Peyer's patch (tissue), 4 donors: ENCODE results near the gene PTOV1. TPM values are rescaled to one million over a fixed set of nuclear protein-coding genes. Genes with fewer than 3 reads are reported as not detected.

Experiments used
- DNase-seq, 3 donors: peaks; one replicate each; pipeline ENCODE4 v3.0.0-alpha.2; 2017 to 2019
- H3K27ac ChIP-seq, 4 donors: fragments of 200-600 bp; sonication (generic); one replicate each; pipeline ENCODE4 v1.5.1; 2016 to 2019
- H3K27me3 ChIP-seq, 2 donors: fragments of 200-600 bp; sonication (generic); one replicate each; pipeline ENCODE4 v1.5.1; 2019
- H3K36me3 ChIP-seq, 3 donors: fragments of 200-600 bp; sonication (generic); one replicate each; pipeline ENCODE4 v1.5.1; 2016 to 2019
- H3K4me1 ChIP-seq, 4 donors: fragments of 200-600 bp; sonication (generic); one replicate each; pipeline ENCODE4 v1.5.1; 2016 to 2019
- H3K4me3 ChIP-seq, 4 donors: fragments of 200-600 bp; sonication (generic); 1 replicate in 3 of 4; 2 replicates in 1 of 4; pipeline ENCODE4 v1.5.1; 2016 to 2019; ENCODE audit warnings: mild to moderate bottlenecking in 1 of 4
- H3K9me3 ChIP-seq, 4 donors: fragments of 200-600 bp; sonication (generic); one replicate each; pipeline ENCODE4 v1.5.1; 2016 to 2019; ENCODE audit warnings: mild to moderate bottlenecking in 1 of 4
- POLR2A ChIP-seq, 2 donors: fragments of 450-650 bp; IDR thresholded peaks; one replicate each; pipeline ENCODE4 v1.5.1; 2017; ENCODE audit warnings: antibody characterized with exemption in 2 of 2, mild to moderate bottlenecking in 2 of 2, moderate library complexity in 2 of 2
- total RNA-seq, 4 donors: library from RNA; depleted of rRNA; stranded (reverse); fragments of >200 nt; gene quantifications; one replicate each; pipeline ENCODE4 v1.1.0, GENCODE V29; 2016
- TF ChIP-seq, protein P1 (sequence below), 6 experiments: fragments of 450-650 bp in 4 of 6; fragments of 200-600 bp in 2 of 6; sonication (generic) in 1 of 6; IDR thresholded peaks; one replicate each; pipeline ENCODE4 v1.5.1; 2017 to 2019; ENCODE audit warnings: antibody characterized with exemption in 6 of 6, mild to moderate bottlenecking in 3 of 6, moderate library complexity in 1 of 6

The PTOV1 gene
- total RNA-seq, 4 donors from 2014 or later = 80.0 to 153 (median 95.9) TPM

DNA sequence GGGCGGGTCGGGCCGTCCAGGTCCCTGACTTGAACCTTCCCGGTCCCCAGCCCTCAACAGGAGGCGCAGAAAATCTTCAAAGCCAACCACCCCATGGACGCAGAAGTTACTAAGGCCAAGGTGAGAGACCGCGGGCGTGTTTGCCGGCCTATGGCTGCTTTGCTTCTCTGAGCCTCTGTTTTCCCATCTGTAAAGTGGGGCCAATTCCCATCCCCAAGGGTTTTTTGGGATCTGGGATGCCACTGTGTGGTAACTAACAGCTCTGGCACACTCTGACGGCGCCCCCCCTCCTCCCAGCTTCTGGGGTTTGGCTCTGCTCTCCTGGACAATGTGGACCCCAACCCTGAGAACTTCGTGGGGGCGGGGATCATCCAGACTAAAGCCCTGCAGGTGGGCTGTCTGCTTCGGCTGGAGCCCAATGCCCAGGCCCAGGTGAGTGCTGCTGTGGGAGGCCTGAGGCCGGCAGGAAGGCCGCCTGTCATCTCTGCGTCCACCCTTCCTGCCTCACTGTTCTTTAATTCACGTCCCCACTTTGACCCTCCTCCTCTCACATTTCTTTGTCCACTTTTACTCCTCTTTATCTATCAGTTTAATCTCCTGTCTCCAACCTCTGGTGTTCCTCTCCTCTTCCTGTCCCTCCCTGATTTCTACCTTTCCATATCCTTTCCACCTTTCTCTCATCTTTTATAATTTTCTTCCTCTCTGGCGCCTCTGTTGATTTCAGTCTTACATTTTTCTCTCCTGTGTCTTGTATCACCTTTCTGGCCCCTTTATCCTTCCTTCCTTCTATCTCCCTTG lies 44.9 kb upstream of the PTOV1 start:
- peaks cover 0 to 40% (median 0%) of the 10 kb centered on the region in 3 donors for H3K36me3 ChIP-seq
- DNase-seq = no peak
- TF ChIP-seq, protein P1, sequence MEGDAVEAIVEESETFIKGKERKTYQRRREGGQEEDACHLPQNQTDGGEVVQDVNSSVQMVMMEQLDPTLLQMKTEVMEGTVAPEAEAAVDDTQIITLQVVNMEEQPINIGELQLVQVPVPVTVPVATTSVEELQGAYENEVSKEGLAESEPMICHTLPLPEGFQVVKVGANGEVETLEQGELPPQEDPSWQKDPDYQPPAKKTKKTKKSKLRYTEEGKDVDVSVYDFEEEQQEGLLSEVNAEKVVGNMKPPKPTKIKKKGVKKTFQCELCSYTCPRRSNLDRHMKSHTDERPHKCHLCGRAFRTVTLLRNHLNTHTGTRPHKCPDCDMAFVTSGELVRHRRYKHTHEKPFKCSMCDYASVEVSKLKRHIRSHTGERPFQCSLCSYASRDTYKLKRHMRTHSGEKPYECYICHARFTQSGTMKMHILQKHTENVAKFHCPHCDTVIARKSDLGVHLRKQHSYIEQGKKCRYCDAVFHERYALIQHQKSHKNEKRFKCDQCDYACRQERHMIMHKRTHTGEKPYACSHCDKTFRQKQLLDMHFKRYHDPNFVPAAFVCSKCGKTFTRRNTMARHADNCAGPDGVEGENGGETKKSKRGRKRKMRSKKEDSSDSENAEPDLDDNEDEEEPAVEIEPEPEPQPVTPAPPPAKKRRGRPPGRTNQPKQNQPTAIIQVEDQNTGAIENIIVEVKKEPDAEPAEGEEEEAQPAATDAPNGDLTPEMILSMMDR (IDR thresholded peaks at IDR 0.05) = no peak
- no peak for TF ChIP-seq POLR2A (IDR thresholded peaks at IDR 0.05)
- no peaks in the 10 kb centered on the region for H3K27me3 ChIP-seq
- no peak overlapping the region for H3K27ac ChIP-seq
- H3K4me1 ChIP-seq = peaks cover 0 to 20% (median 7%) of the 10 kb centered on the region in 4 donors
- no peak overlapping the region for H3K4me3 ChIP-seq
- no peaks in the 10 kb centered on the region for H3K9me3 ChIP-seq

DNA sequence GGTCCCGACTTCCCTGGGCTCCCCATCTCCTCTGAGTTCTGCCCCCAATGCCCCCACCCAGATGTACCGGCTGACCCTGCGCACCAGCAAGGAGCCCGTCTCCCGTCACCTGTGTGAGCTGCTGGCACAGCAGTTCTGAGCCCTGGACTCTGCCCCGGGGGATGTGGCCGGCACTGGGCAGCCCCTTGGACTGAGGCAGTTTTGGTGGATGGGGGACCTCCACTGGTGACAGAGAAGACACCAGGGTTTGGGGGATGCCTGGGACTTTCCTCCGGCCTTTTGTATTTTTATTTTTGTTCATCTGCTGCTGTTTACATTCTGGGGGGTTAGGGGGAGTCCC lies 44.4 kb upstream of the PTOV1 start:
- TF ChIP-seq, protein P1 (IDR thresholded peaks at IDR 0.05) = no peak
- no peak for TF ChIP-seq POLR2A (IDR thresholded peaks at IDR 0.05)
- peaks cover 0 to 20% (median 7%) of the 10 kb centered on the region in 4 donors for H3K4me1 ChIP-seq
- DNase-seq = no peak
- H3K27me3 ChIP-seq = no peaks in the 10 kb centered on the region
- no peaks in the 10 kb centered on the region for H3K9me3 ChIP-seq
- no peak overlapping the region for H3K4me3 ChIP-seq
- H3K27ac ChIP-seq = peak overlapping the region in 2 of 4 donors; percentile 60 to 75
- peaks cover 0 to 34% (median 0%) of the 10 kb centered on the region in 3 donors for H3K36me3 ChIP-seq

DNA sequence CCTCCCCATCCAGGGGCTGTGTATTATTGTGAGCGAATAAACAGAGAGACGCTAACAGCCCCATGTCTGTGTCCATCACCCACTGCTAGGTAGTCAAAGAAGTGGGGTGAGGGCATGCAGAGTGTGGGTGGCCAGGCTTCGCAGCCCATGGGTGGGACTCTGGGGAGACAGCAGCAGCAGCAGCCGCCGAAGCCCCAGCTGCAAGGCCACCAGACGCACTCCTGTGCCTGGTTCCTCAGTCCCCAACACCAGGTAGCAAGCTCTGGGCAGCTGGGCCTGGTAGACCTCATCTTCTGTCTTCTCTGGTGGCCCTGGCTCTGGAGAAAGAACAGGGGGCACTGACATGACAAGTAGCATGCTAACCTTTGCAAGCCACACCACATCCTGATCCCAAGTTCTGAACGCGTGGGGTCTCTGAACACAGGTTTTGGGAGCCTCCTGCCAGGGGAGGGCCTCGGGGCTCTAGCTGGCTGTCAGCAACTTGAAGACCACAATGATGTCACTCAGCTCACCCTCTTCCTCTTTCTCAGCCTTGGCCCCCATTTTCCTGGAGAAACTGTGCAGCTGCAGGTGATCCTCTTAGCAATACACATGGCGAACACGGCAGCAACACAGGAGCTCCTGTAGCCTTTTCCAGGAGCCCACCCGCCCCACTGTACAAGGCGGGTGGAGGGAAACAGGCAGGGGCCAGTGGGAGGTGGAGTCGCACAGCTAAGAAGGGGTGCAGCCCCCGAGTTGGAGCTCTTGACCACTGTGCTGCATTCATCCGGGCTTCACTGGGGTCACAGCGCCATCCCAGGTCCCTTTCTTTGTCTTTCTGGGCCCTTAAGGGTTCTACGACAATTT lies 43.7 kb upstream of the PTOV1 start:
- Histone ChIP-seq H3K27ac (peak overlapping the region in 2 of 4 donors; percentile 60 to 75), H3K4me1 (peaks cover 0 to 21% (median 7%) of the 10 kb centered on the region in 4 donors)

DNA sequence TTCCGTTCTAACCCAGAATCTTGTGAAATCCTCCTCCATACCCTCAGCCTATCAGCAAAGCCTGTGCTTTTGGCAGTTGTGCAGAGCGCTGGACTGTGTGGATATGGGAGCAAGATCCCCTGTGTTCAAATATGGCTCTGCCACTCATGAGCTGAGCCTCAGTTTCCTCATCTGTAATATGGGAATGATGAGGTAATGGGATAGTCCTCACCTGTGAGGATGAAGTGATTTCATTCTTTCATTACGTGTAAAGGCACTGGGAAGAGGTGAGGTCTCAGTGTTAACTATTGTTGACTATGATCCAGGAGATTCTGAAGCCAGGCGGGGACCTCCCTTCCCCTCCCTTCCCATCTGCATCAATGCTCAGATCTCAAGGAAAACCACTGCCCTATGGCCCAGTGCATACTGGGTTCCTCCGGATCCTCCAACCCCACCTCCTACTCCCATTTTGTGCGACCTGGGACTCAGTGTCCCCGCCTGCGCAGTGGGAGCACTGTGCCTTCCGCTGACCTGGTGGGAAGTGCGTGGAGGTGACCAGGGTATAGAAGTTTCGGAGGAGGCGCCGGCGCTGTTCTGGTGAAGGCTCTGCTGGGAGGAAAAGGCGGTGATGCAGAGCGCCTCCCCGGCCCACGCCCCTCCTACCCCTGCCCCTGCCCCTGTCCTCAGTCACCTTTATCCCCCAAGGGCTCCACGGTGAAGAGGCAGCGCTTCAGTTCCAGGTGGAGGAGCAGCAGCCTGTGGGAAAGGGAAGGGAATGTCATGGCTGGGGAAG lies 42.9 kb upstream of the PTOV1 start:
- no peaks in the 10 kb centered on the region for H3K27me3 ChIP-seq
- peaks cover 0 to 28% (median 7%) of the 10 kb centered on the region in 4 donors for H3K4me1 ChIP-seq
- H3K27ac ChIP-seq = peak overlapping the region in 3 of 4 donors; percentile 75 to 82 (median 76)
- no peaks in the 10 kb centered on the region for H3K9me3 ChIP-seq
- H3K36me3 ChIP-seq = peaks cover 0 to 26% (median 0%) of the 10 kb centered on the region in 3 donors
- TF ChIP-seq, protein P1 (IDR thresholded peaks at IDR 0.05) = no peak
- no peak for TF ChIP-seq POLR2A (IDR thresholded peaks at IDR 0.05)
- no peak for DNase-seq
- peak overlapping the region in 3 of 4 donors; percentile 53 to 71 (median 54) for H3K4me3 ChIP-seq

More for the DNA sequence above, 43.7 kb upstream of the PTOV1 start:
- Histone ChIP-seq H3K4me3 (no peak overlapping the region), H3K9me3 (no peaks in the 10 kb centered on the region), H3K36me3 (peaks cover 0 to 29% (median 0%) of the 10 kb centered on the region in 3 donors), H3K27me3 (no peaks in the 10 kb centered on the region)
- DNase-seq = peak in 2 of 3 donors; percentile 48 to 61
- TF ChIP-seq POLR2A (IDR thresholded peaks at IDR 0.05) = no peak
- TF ChIP-seq, protein P1 (IDR thresholded peaks at IDR 0.05) = no peak

DNA sequence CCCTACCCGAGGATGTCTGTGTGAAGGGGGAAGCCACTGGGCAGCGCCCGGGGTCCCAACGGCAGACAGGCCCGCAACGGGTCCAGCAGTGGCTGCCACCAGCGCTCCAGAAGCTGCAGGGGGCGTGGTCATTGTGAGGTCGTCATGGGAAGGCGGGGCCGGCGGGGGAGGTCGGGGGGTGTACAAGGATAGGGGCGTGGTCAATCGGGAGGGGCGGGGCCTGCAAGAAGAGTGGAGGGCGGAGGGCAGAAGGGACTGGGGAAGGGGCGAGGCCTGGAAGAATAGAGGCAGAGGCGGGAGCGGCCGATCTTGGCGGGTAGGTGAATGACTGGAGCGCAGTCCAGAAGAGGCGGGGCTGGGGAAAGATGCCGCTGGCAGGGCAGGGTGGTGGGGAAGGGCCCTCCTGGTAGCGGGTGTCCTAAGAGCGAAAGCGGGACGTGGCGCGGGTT lies 42.2 kb upstream of the PTOV1 start:
- peaks cover 0 to 28% (median 7%) of the 10 kb centered on the region in 4 donors for H3K4me1 ChIP-seq
- no peaks in the 10 kb centered on the region for H3K27me3 ChIP-seq
- H3K4me3 ChIP-seq = peak overlapping the region; percentile 53 to 73 (median 62)
- H3K9me3 ChIP-seq = no peaks in the 10 kb centered on the region
- H3K36me3 ChIP-seq = peaks cover 0 to 20% (median 0%) of the 10 kb centered on the region in 3 donors
- no peak for TF ChIP-seq POLR2A (IDR thresholded peaks at IDR 0.05)
- TF ChIP-seq, protein P1 (IDR thresholded peaks at IDR 0.05) = no peak
- peak; percentile 92 to 97 (median 97) for DNase-seq
- H3K27ac ChIP-seq = peak overlapping the region; percentile 74 to 82 (median 76)
